OCI-LY3 (cell line): ENCODE data around the gene EYA4.

ENCODE experiments used
- H2AFZ ChIP-seq: fragments of 200-600, 300-600 bp; shearing (Covaris generic); 2 replicates; pipeline ENCODE4 v1.6.0; 2014; ENCODE audit warnings: antibody characterized with exemption, low read depth, low read length
- H3K27ac ChIP-seq: fragments of 200-600, 300-600 bp; sonication (generic); 2 replicates; pipeline ENCODE4 v1.5.1; 2014; ENCODE audit warnings: mild to moderate bottlenecking, low read length, moderate library complexity, mixed read lengths
- H3K27me3 ChIP-seq: fragments of 200-600, 300-600 bp; sonication (generic); 2 replicates; pipeline ENCODE4 v1.6.1; 2014; ENCODE audit warnings: low read depth, low read length, mixed read lengths
- H3K36me3 ChIP-seq: fragments of 200-600, 300-600 bp; sonication (generic); replicated peaks from 2 replicates; pipeline ENCODE3; 2014; ENCODE audit warnings: low read depth, low read length, mixed read lengths
- H3K4me1 ChIP-seq: fragments of 300-600, 200-600 bp; sonication (generic); 2 replicates; pipeline ENCODE4 v1.6.1; 2014; ENCODE audit warnings: low read length, mixed read lengths
- H3K4me2 ChIP-seq: fragments of 200-600, 300-600 bp; sonication (generic); 2 replicates; pipeline ENCODE4 v1.6.1; 2014; ENCODE audit warnings: low read length, mixed read lengths
- H3K4me3 ChIP-seq: fragments of 300-600, 200-600 bp; sonication (generic); 2 replicates; pipeline ENCODE4 v1.5.1; 2014; ENCODE audit warnings: antibody characterized with exemption, mild to moderate bottlenecking, low read length, moderate library complexity
- H3K79me2 ChIP-seq: fragments of 300-600, 200-600 bp; shearing (Covaris generic); 2 replicates; pipeline ENCODE4 v1.6.1; 2014; ENCODE audit warnings: mild to moderate bottlenecking, low read length, mixed read lengths
- H3K9ac ChIP-seq: fragments of 300-600, 200-600 bp; shearing (Covaris generic); 2 replicates; pipeline ENCODE4 v1.6.0; 2014; ENCODE audit warnings: mild to moderate bottlenecking, low read length, moderate library complexity
- H3K9me3 ChIP-seq: fragments of 200-600, 300-600 bp; shearing (Covaris generic); 2 replicates; pipeline ENCODE4 v1.6.1; 2014; ENCODE audit warnings: low read length, mixed read lengths; ENCODE audit not compliant: insufficient read depth
- H4K20me1 ChIP-seq: fragments of 200-600, 300-600 bp; sonication (generic); 2 replicates; pipeline ENCODE4 v1.6.1; 2016; ENCODE audit warnings: low read length, mixed read lengths; ENCODE audit not compliant: insufficient read depth
- CTCF ChIP-seq: fragments of 200-600, 300-600 bp; sonication (generic); IDR thresholded peaks from 2 replicates; pipeline ENCODE4 v1.5.1; 2014; ENCODE audit warnings: antibody characterized with exemption, low read length, low read depth
- EZH2phosphoT487 ChIP-seq: fragments of 200-600 bp; shearing (Covaris generic); IDR thresholded peaks from 2 replicates; pipeline ENCODE4 v1.6.1; 2018; ENCODE audit warnings: antibody characterized with exemption, mixed run types, low read depth

EYA4 gene

GRCh38 chr6:133411757-133412156, 170.6 kb downstream of the EYA4 start:
- Histone ChIP-seq H3K27me3 (no peaks in the 10 kb centered on the region), H3K27ac (no peak overlapping the region), H3K79me2 (no peaks in the 10 kb centered on the region), H2AFZ (no peak overlapping the region), H3K9me3 (no peaks in the 10 kb centered on the region), H4K20me1 (no peaks in the 10 kb centered on the region), H3K4me1 (no peaks in the 10 kb centered on the region), H3K36me3 (no peaks in the 10 kb centered on the region), H3K9ac (no peak overlapping the region), H3K4me3 (no peak overlapping the region), H3K4me2 (no peak overlapping the region)
- TF ChIP-seq EZH2phosphoT487 = no peak
- no peak for TF ChIP-seq CTCF

- no peaks in the 10 kb centered on the region for H3K36me3 ChIP-seq
- no peaks in the 10 kb centered on the region for H3K4me1 ChIP-seq
- no peak overlapping the region for H3K9ac ChIP-seq
- H3K9me3 ChIP-seq = no peaks in the 10 kb centered on the region
- no peak overlapping the region for H3K4me2 ChIP-seq
- H3K27me3 ChIP-seq = no peaks in the 10 kb centered on the region
- no peak overlapping the region for H2AFZ ChIP-seq
- no peak overlapping the region for H3K27ac ChIP-seq
- TF ChIP-seq EZH2phosphoT487 = no peak
- TF ChIP-seq CTCF = no peak
- no peak overlapping the region for H3K4me3 ChIP-seq
- no peaks in the 10 kb centered on the region for H3K79me2 ChIP-seq
- no peaks in the 10 kb centered on the region for H4K20me1 ChIP-seq
Observed at GRCh38 chr6:133415262-133415661, 174.1 kb downstream of the EYA4 start.

GRCh38 chr6:133418108-133418507, 177.0 kb downstream of the EYA4 start:
- Histone ChIP-seq H2AFZ (no peak overlapping the region), H3K9me3 (no peaks in the 10 kb centered on the region), H3K4me1 (no peaks in the 10 kb centered on the region), H3K36me3 (no peaks in the 10 kb centered on the region), H4K20me1 (no peaks in the 10 kb centered on the region), H3K9ac (no peak overlapping the region), H3K4me2 (no peak overlapping the region), H3K27me3 (no peaks in the 10 kb centered on the region), H3K27ac (no peak overlapping the region), H3K4me3 (no peak overlapping the region), H3K79me2 (no peaks in the 10 kb centered on the region)
- no peak for TF ChIP-seq EZH2phosphoT487

- Histone ChIP-seq H2AFZ (no peak overlapping the region), H3K9ac (no peak overlapping the region), H3K27ac (no peak overlapping the region), H3K79me2 (no peaks in the 10 kb centered on the region), H3K4me2 (no peak overlapping the region), H3K36me3 (no peaks in the 10 kb centered on the region), H3K27me3 (no peaks in the 10 kb centered on the region), H3K9me3 (no peaks in the 10 kb centered on the region), H3K4me1 (no peaks in the 10 kb centered on the region), H4K20me1 (no peaks in the 10 kb centered on the region), H3K4me3 (no peak overlapping the region)
- no peak for TF ChIP-seq EZH2phosphoT487
- TF ChIP-seq CTCF = no peak
Observed at GRCh38 chr6:133423242-133423641, 182.1 kb downstream of the EYA4 start.

GRCh38 chr6:133424359-133424758, 183.2 kb downstream of the EYA4 start:
- no peak overlapping the region for H3K9ac ChIP-seq
- no peak for TF ChIP-seq CTCF
- TF ChIP-seq EZH2phosphoT487 = no peak
- H3K4me2 ChIP-seq = no peak overlapping the region
- no peaks in the 10 kb centered on the region for H3K4me1 ChIP-seq
- H3K36me3 ChIP-seq = no peaks in the 10 kb centered on the region
- no peak overlapping the region for H3K4me3 ChIP-seq
- H2AFZ ChIP-seq = no peak overlapping the region
- H3K9me3 ChIP-seq = no peaks in the 10 kb centered on the region
- no peaks in the 10 kb centered on the region for H4K20me1 ChIP-seq
- no peaks in the 10 kb centered on the region for H3K27me3 ChIP-seq
- no peaks in the 10 kb centered on the region for H3K79me2 ChIP-seq
- H3K27ac ChIP-seq = no peak overlapping the region
